Measurements from ENCODE around the gene RMI2.

- no peak for TF ChIP-seq CTCF (IDR thresholded peaks at IDR 0.05; ENCODE audit: insufficient read depth, low read length)
- TF ChIP-seq REST (IDR thresholded peaks at IDR 0.05; ENCODE audit: insufficient replicate concordance, low read depth) = no peak
- no peak for TF ChIP-seq SPI1 (IDR thresholded peaks at IDR 0.05; ENCODE audit: borderline replicate concordance, low read depth)
- no peak for TF ChIP-seq POLR2AphosphoS5 (IDR thresholded peaks at IDR 0.05; ENCODE audit: low read depth)
- no peak for TF ChIP-seq GABPA (IDR thresholded peaks at IDR 0.05; ENCODE audit: low read depth)
Observed at GRCh38 chr16:11393861-11394592, 48.8 kb downstream of the RMI2 start.

Data from HL-60 (cell line).